Endothelial cell of umbilical vein (primary cell): ENCODE data around the gene NCKAP5. TPM values are rescaled to one million over a fixed set of nuclear protein-coding genes. Genes with fewer than 3 reads are reported as not detected.

Experiments
- BruUV-seq: library from RNA; stranded (reverse); fragments of 400-500 nt; replicated peaks from 2 replicates; lab custom pipeline; 2021; lab: Mats Ljungman, UMichigan
- CTCF ChIA-PET: fragments of 300-600, 350-600 bp; sonication (Branson Sonifier 250); formaldehyde crosslinking; loops from one replicate; lab custom pipeline; 2021; ENCODE audit warnings: antibody characterized with exemption, inconsistent platforms; lab: Charles Lee
- POLR2A ChIA-PET: fragments of 300-600, 350-600 bp; sonication (Branson Sonifier 250); formaldehyde crosslinking; loops from one replicate; lab custom pipeline; 2021; ENCODE audit warnings: antibody characterized with exemption, inconsistent platforms; lab: Charles Lee
- DNase-seq: peaks from one replicate; pipeline ENCODE4 v3.0.0-alpha.2; 2011; ENCODE audit warnings: low read depth, low spot score
- FAIRE-seq: peaks from 2 replicates; lab custom pipeline; 2011; peaks lifted over from hg19 to GRCh38; lab: Jason Lieb, UNC
- H2AFZ ChIP-seq: 2 replicates; pipeline ENCODE4 v1.6.0; 2012; ENCODE audit warnings: low read depth, low read length, control low read depth, inconsistent platforms
- H3K27ac ChIP-seq: 2 replicates; pipeline ENCODE4 v1.5.1; 2011; ENCODE audit warnings: low read depth, mild to moderate bottlenecking, control low read depth, low read length, moderate library complexity; ENCODE audit not compliant: insufficient read depth
- H3K27me3 ChIP-seq, 2 experiments: 2 replicates each; pipeline versions ENCODE4 v1.6.0 to v1.6.1; 2011; ENCODE audit warnings: low read length in 2 of 2, mixed read lengths in 1 of 2; ENCODE audit not compliant: control insufficient read depth in 2 of 2, insufficient read depth in 2 of 2
- H3K36me3 ChIP-seq, 2 experiments: 2 replicates in 1 of 2; 3 replicates in 1 of 2; pipeline ENCODE4 v1.5.1; 2011; ENCODE audit warnings: low read length in 2 of 2, mild to moderate bottlenecking in 1 of 2, moderate library complexity in 1 of 2; ENCODE audit not compliant: control insufficient read depth in 2 of 2, insufficient read depth in 2 of 2; ENCODE audit errors: extremely low read depth in 1 of 2
- H3K4me1 ChIP-seq: 3 replicates; pipeline ENCODE4 v1.5.1; 2011; ENCODE audit warnings: mild to moderate bottlenecking, low read length; ENCODE audit not compliant: control insufficient read depth, insufficient read depth; ENCODE audit errors: extremely low read depth
- H3K4me2 ChIP-seq: 2 replicates; pipeline ENCODE4 v1.6.1; 2011; ENCODE audit warnings: low read length, control low read depth, mixed read lengths; ENCODE audit not compliant: insufficient read depth
- H3K4me3 ChIP-seq, 3 experiments: fragments of 200-600 bp in 1 of 3; sonication (generic), shearing (Covaris generic) in 1 of 3; replicated peaks in 1 of 3; 2 replicates each; pipeline ENCODE4 v1.5.1; 2011 to 2016; ENCODE audit warnings: control low read depth in 3 of 3, low read length in 3 of 3, mild to moderate bottlenecking in 2 of 3, inconsistent platforms in 1 of 3, low read depth in 1 of 3, moderate library complexity in 1 of 3; ENCODE audit not compliant: insufficient read depth in 1 of 3
- H3K79me2 ChIP-seq: 2 replicates; pipeline ENCODE4 v1.6.0; 2012; ENCODE audit warnings: low read length, inconsistent platforms; ENCODE audit not compliant: control insufficient read depth, insufficient read depth
- H3K9ac ChIP-seq: replicated peaks from 2 replicates; pipeline ENCODE3; 2011; ENCODE audit warnings: low read length, control low read depth; ENCODE audit not compliant: insufficient read depth; ENCODE audit errors: extremely low read depth
- H3K9me1 ChIP-seq: replicated peaks from 3 replicates; pipeline ENCODE4 v1.6.0; 2011; ENCODE audit warnings: mild to moderate bottlenecking, low read length; ENCODE audit not compliant: control insufficient read depth, insufficient read depth; ENCODE audit errors: extremely low read depth
- H3K9me3 ChIP-seq: replicated peaks from 2 replicates; pipeline ENCODE4 v1.5.1; 2012; ENCODE audit warnings: low read length, inconsistent platforms; ENCODE audit not compliant: control insufficient read depth, insufficient read depth
- H4K20me1 ChIP-seq: replicated peaks from 2 replicates; pipeline ENCODE3; 2011; ENCODE audit warnings: mild to moderate bottlenecking, low read length; ENCODE audit not compliant: control insufficient read depth, insufficient read depth; ENCODE audit errors: extremely low read depth
- EZH2 ChIP-seq: IDR thresholded peaks from 2 replicates; pipeline ENCODE4 v1.6.1; 2012; ENCODE audit warnings: borderline replicate concordance, low read depth, mild to moderate bottlenecking, moderate library complexity, low read length, inconsistent platforms; ENCODE audit not compliant: severe bottlenecking
- FOS ChIP-seq: IDR thresholded peaks from 2 replicates; pipeline ENCODE4 v1.6.1; 2011; ENCODE audit warnings: mild to moderate bottlenecking, low read length, moderate library complexity, borderline replicate concordance; ENCODE audit not compliant: insufficient read depth
- GATA2 ChIP-seq: IDR thresholded peaks from 2 replicates; pipeline ENCODE4 v1.7.0; 2011; ENCODE audit warnings: low read depth, mild to moderate bottlenecking, moderate library complexity, mixed read lengths, low read length; ENCODE audit not compliant: insufficient read length, insufficient read depth
- JUN ChIP-seq: IDR thresholded peaks from 2 replicates; pipeline ENCODE4 v1.6.1; 2011; ENCODE audit warnings: borderline replicate concordance, low read depth; ENCODE audit not compliant: insufficient read length, insufficient read depth
- MAX ChIP-seq: IDR thresholded peaks from 2 replicates; pipeline ENCODE4 v1.6.1; 2011; ENCODE audit not compliant: insufficient read depth, insufficient read length
- MYC ChIP-seq: IDR thresholded peaks from one replicate; pipeline ENCODE4 v1.6.1; 2011; ENCODE audit warnings: mild to moderate bottlenecking, low read depth, low read length
- POLR2A ChIP-seq: IDR thresholded peaks from 2 replicates; pipeline ENCODE4 v1.6.1; 2012; ENCODE audit warnings: low read depth, mild to moderate bottlenecking, control low read depth, low read length
- POLR2AphosphoS5 ChIP-seq: IDR thresholded peaks from 2 replicates; pipeline ENCODE4 v1.6.1; 2012; ENCODE audit warnings: low read depth, mild to moderate bottlenecking, control low read depth, low read length, moderate library complexity; ENCODE audit not compliant: insufficient read depth
- dilution Hi-C: fragments of 300-500 bp; cut with MboI; formaldehyde crosslinking; loops from one replicate; pipeline ENCODE4 v1.15.0; 2019; ENCODE audit warnings: low sequenced_read_pairs; ENCODE audit not compliant: extremely low pct_ligation_motif_present
- intact Hi-C: fragments of 100-400 bp; cut with micrococcal nuclease; formaldehyde crosslinking; loops from one replicate; pipeline ENCODE4 v1.10.0; 2022
- polyA plus RNA-seq, 4 experiments: library from polyadenylated mRNA; depleted of rRNA in 3 of 4; stranded (reverse) in 3 of 4; unstranded in 1 of 4; fragments of >200 nt; gene quantifications; 2 replicates each; pipeline versions ENCODE4 v1.2.1 to v1.2.3, GENCODE V29; 2011 to 2012; ENCODE audit warnings: missing spikeins in 1 of 4
- total RNA-seq: library from RNA; stranded (reverse); gene quantifications from 2 replicates; pipeline ENCODE4 v1.2.3, GENCODE V29; 2021
- TF ChIP-seq, protein P1 (sequence below), 2 donors: IDR thresholded peaks; 1 replicate in 1 of 2; 2 replicates in 1 of 2; pipeline ENCODE4 v1.5.1; 2011; ENCODE audit warnings: low read length in 2 of 2, mild to moderate bottlenecking in 2 of 2, moderate library complexity in 2 of 2, control low read depth in 1 of 2, inconsistent platforms in 1 of 2, low read depth in 1 of 2; ENCODE audit not compliant: insufficient read depth in 1 of 2; ENCODE audit errors: extremely low read depth in 1 of 2

The NCKAP5 gene
- total and polyA plus RNA-seq, 2 donors (not counting 3 experiments of a cell fraction or from before 2014, with no cell fraction given) = 0.47 to 3.3 TPM

DNA sequence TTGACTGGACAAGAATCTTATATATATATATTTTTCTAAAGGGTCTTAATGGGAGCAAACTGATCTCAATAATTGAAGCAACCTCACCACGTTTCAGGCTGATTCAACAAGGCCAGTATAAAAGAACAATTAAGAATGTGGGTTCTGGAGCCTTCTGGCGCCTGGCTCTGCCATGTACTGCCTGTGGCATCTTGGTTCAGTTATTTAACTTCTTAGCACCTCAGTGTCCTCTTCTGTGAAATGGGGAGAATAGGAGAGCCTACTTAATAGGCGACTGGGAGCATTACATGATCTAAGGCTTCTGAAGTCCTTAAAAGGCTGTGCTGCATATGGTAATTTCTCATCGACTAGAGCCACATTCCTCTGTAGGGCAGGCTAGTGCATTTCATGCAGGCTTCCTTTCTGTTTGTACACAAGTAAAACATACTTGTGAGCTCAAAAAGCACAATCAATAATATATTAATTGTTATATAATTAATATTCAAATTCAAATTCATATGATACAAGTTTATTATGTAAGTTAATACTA is 779.9 kb downstream of the NCKAP5 start:
- ChIA-PET CTCF (no interaction called here), POLR2A (no interaction called here)
- Histone ChIP-seq H3K27ac (no peak overlapping the region), H3K4me2 (no peak overlapping the region), H4K20me1 (no peaks in the 10 kb centered on the region), H3K36me3 (no peaks in the 10 kb centered on the region), H3K9ac (no peak overlapping the region), H3K9me1 (no peaks in the 10 kb centered on the region), H3K9me3 (no peaks in the 10 kb centered on the region), H3K4me3 (no peak overlapping the region), H3K27me3 (no peaks in the 10 kb centered on the region), H3K79me2 (no peaks in the 10 kb centered on the region), H2AFZ (no peak overlapping the region), H3K4me1 (no peaks in the 10 kb centered on the region)
- intact Hi-C loops = no loop called here
- dilution Hi-C loops = no loop called here
- TF ChIP-seq GATA2 (no peak), POLR2A (no peak), EZH2 (no peak), MYC (no peak), POLR2AphosphoS5 (no peak), MAX (no peak), JUN (no peak), FOS (no peak)
- TF ChIP-seq, protein P1, sequence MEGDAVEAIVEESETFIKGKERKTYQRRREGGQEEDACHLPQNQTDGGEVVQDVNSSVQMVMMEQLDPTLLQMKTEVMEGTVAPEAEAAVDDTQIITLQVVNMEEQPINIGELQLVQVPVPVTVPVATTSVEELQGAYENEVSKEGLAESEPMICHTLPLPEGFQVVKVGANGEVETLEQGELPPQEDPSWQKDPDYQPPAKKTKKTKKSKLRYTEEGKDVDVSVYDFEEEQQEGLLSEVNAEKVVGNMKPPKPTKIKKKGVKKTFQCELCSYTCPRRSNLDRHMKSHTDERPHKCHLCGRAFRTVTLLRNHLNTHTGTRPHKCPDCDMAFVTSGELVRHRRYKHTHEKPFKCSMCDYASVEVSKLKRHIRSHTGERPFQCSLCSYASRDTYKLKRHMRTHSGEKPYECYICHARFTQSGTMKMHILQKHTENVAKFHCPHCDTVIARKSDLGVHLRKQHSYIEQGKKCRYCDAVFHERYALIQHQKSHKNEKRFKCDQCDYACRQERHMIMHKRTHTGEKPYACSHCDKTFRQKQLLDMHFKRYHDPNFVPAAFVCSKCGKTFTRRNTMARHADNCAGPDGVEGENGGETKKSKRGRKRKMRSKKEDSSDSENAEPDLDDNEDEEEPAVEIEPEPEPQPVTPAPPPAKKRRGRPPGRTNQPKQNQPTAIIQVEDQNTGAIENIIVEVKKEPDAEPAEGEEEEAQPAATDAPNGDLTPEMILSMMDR (IDR thresholded peaks at IDR 0.05; ENCODE audit: extremely low read depth in 1 of 2, insufficient read depth in 1 of 2, low read depth in 1 of 2, low read length in 2 of 2) = no peak
- DNase-seq (no peak), FAIRE-seq (no peak)
- no TSS peak for BruUV-seq
